HEK293 (cell line): ENCODE results near the gene FOXR2.

Experiments
- SP2 ChIP-seq: fragments of 450-650 bp; formaldehyde crosslinking; IDR thresholded peaks from 2 replicates; pipeline ENCODE4 v1.5.1; 2016; ENCODE audit warnings: missing biosample characterization, missing genetic modification characterization
- ZBTB48 ChIP-seq: fragments of 450-650 bp; formaldehyde crosslinking; IDR thresholded peaks from 2 replicates; pipeline ENCODE4 v1.5.1; 2016; ENCODE audit warnings: missing biosample characterization, missing genetic modification characterization
- TF ChIP-seq, protein P1 (sequence below): fragments of 450-650 bp; formaldehyde crosslinking; IDR thresholded peaks from 2 replicates; pipeline ENCODE4 v1.5.1; 2016; ENCODE audit warnings: missing biosample characterization, missing genetic modification characterization

DNA sequence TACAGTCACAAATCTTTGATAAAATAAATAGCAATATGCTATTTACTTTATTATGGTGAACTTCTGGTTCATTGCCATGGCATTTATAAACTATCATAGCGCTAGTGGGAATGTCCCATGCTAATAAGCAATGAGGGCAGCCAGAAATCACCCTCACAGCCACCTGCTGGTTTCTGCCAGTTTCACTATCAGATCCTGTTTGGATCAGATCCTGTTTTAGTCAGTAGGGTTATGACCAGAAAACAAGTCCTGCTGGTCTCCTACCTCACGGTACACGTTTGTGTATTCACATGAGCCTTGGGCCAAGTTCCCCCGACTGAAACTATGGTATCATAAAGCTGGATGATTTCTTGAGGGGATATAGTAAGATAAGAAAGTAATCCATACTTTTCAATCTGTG lies 17.7 kb downstream of the FOXR2 start:
- TF ChIP-seq, protein P1, sequence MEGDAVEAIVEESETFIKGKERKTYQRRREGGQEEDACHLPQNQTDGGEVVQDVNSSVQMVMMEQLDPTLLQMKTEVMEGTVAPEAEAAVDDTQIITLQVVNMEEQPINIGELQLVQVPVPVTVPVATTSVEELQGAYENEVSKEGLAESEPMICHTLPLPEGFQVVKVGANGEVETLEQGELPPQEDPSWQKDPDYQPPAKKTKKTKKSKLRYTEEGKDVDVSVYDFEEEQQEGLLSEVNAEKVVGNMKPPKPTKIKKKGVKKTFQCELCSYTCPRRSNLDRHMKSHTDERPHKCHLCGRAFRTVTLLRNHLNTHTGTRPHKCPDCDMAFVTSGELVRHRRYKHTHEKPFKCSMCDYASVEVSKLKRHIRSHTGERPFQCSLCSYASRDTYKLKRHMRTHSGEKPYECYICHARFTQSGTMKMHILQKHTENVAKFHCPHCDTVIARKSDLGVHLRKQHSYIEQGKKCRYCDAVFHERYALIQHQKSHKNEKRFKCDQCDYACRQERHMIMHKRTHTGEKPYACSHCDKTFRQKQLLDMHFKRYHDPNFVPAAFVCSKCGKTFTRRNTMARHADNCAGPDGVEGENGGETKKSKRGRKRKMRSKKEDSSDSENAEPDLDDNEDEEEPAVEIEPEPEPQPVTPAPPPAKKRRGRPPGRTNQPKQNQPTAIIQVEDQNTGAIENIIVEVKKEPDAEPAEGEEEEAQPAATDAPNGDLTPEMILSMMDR = no peak
- no peak for TF ChIP-seq ZBTB48 (tag by site-specific recombination)
- no peak for TF ChIP-seq SP2
